Neutrophil (primary cell): ENCODE data around the gene USP8.

Experiments used
- H3K27ac ChIP-seq: fragments of 200-600 bp; sonication (generic); 2 replicates; pipeline ENCODE4 v1.5.1; 2016; ENCODE audit warnings: mild to moderate bottlenecking, moderate library complexity
- H3K27me3 ChIP-seq: fragments of 200-600 bp; sonication (generic); 2 replicates; pipeline ENCODE4 v1.6.0; 2016; ENCODE audit warnings: mild to moderate bottlenecking
- H3K36me3 ChIP-seq: fragments of 200-600 bp; sonication (generic); 2 replicates; pipeline ENCODE4 v1.5.1; 2017
- H3K4me1 ChIP-seq, 2 experiments: fragments of 200-600 bp in 1 of 2; sonication (generic) in 1 of 2; 1 replicate in 1 of 2; 2 replicates in 1 of 2; pipeline versions ENCODE4 v1.5.1 to v1.6.1; 2013 to 2016; ENCODE audit warnings: low read depth in 1 of 2, low read length in 1 of 2, mild to moderate bottlenecking in 1 of 2, moderate library complexity in 1 of 2; ENCODE audit not compliant: control insufficient read depth in 1 of 2, insufficient read depth in 1 of 2
- H3K4me3 ChIP-seq, 2 experiments: fragments of 200-600 bp in 1 of 2; sonication (generic) in 1 of 2; 1 replicate in 1 of 2; 2 replicates in 1 of 2; pipeline ENCODE4 v1.5.1; 2013 to 2016; ENCODE audit warnings: low read depth in 1 of 2, low read length in 1 of 2, mild to moderate bottlenecking in 1 of 2, moderate library complexity in 1 of 2
- H3K9me3 ChIP-seq: fragments of 200-600 bp; sonication (generic); 2 replicates; pipeline ENCODE4 v1.5.1; 2016
- TF ChIP-seq, protein P1 (sequence below): fragments of 200-600 bp; sonication (generic); IDR thresholded peaks from 2 replicates; pipeline ENCODE4 v1.5.1; 2016; ENCODE audit warnings: antibody characterized with exemption

The USP8 gene

DNA sequence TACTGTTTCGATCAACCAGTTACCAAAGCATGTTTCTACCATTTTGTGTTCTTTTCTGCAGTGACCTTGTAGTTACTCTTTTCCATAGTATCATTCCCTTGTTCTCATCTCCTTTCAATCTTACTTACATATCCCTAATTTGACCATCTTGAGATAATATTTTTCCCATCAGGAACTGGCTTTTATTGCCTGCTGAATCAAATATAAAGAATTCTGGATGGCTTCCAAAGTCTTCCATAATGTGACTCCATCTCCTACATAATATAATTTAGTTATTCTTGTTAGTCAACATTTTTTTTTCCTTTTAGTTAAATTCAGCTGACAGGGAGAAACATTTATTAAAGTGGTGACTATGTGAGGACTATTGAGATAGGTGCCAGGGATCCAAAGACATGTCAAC, 7.0 kb downstream of the USP8 start:
- no peak overlapping the region for H3K4me3 ChIP-seq
- no peaks in the 10 kb centered on the region for H3K4me1 ChIP-seq
- H3K36me3 ChIP-seq: peaks cover 29% of the 10 kb centered on the region
- no peak overlapping the region for H3K27ac ChIP-seq
- no peaks in the 10 kb centered on the region for H3K9me3 ChIP-seq
- no peaks in the 10 kb centered on the region for H3K27me3 ChIP-seq
- TF ChIP-seq, protein P1, sequence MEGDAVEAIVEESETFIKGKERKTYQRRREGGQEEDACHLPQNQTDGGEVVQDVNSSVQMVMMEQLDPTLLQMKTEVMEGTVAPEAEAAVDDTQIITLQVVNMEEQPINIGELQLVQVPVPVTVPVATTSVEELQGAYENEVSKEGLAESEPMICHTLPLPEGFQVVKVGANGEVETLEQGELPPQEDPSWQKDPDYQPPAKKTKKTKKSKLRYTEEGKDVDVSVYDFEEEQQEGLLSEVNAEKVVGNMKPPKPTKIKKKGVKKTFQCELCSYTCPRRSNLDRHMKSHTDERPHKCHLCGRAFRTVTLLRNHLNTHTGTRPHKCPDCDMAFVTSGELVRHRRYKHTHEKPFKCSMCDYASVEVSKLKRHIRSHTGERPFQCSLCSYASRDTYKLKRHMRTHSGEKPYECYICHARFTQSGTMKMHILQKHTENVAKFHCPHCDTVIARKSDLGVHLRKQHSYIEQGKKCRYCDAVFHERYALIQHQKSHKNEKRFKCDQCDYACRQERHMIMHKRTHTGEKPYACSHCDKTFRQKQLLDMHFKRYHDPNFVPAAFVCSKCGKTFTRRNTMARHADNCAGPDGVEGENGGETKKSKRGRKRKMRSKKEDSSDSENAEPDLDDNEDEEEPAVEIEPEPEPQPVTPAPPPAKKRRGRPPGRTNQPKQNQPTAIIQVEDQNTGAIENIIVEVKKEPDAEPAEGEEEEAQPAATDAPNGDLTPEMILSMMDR: no peak

DNA sequence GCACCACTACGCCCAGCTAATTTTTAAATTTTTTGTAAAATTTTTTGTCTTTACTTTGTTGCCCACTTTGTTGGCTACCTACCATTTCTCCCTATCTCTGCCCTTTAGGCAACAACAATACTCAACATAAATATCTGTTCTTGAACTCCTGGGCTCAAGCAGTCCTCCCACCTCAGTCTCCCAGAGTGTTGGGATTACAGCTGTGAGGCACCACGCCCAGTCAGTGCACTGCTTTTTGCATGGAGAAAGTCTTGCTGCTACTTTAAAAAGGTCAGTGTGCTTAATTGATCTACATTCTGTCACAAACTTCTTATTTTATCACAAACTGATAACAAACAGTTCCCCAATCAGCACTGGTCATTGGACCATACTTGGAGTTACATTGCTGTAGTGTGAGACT, 8.0 kb downstream of the USP8 start:
- Histone ChIP-seq H3K27ac (no peak overlapping the region), H3K9me3 (no peaks in the 10 kb centered on the region), H3K27me3 (no peaks in the 10 kb centered on the region), H3K4me3 (no peak overlapping the region), H3K4me1 (no peaks in the 10 kb centered on the region), H3K36me3 (peaks cover 27% of the 10 kb centered on the region)
- TF ChIP-seq, protein P1: no peak

DNA sequence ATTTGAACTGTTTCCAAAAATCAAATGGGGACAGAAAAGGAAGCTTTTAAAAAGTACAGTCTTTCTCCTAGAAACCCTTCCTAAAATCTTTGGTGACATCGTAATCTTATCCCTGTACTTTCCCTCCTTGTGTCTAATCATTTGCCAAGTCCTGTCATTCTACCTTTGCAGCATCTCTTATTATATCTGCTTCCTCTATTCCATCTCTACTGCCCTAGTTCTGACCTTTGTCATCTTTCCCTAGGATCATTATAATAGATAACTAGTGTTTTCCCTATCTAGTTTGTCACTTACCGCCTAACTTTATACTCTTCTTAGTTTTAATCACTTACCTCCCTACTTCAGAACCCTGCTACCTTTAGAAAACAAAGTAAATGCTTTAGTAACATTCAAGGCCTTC, 11.6 kb downstream of the USP8 start:
- TF ChIP-seq, protein P1: no peak
- Histone ChIP-seq H3K4me3 (no peak overlapping the region), H3K27ac (no peak overlapping the region), H3K4me1 (no peaks in the 10 kb centered on the region), H3K36me3 (peaks cover 43% of the 10 kb centered on the region), H3K27me3 (no peaks in the 10 kb centered on the region), H3K9me3 (no peaks in the 10 kb centered on the region)

DNA sequence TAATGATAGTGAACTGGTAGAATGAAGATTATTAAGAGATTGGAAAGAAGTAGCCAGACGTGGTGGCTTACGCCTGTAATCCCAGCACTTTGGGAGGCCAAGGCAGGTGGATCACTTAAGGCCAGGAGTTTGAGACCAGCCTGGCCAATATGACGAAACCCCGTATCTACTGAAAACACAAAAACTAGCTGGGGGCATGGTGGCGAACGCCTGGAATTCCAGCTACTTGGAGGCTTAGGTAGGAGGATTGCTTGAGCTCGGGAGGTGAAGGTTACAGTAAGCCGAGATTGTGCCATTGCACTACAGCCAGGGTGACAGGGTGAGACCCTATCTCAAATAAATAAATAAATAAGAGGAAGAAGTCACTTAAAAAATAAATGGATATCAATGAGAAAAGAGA, 14.0 kb downstream of the USP8 start:
- H3K4me3 ChIP-seq: no peak overlapping the region
- H3K27ac ChIP-seq: no peak overlapping the region
- H3K27me3 ChIP-seq: no peaks in the 10 kb centered on the region
- H3K36me3 ChIP-seq: peaks cover 53% of the 10 kb centered on the region
- TF ChIP-seq, protein P1: no peak
- no peaks in the 10 kb centered on the region for H3K9me3 ChIP-seq
- no peaks in the 10 kb centered on the region for H3K4me1 ChIP-seq

DNA sequence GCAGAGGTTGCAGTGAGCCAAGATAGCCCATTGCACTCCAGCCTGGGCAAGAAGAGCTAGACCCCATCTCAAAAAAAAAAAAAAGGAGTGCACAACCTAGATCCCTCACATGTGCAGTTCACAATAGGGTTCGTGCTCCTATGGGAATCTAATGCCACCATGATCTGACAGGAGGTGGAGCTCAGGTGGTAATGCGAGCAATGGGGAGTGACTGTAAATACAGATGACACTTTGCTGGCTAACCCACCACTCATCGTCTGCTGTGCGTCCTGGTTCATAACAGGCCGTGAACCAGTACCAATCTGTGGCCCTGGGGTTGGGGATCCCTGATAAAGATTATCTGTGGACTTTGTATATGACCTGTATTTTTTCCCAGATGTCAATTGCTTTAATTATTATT, 16.7 kb downstream of the USP8 start:
- Histone ChIP-seq H3K4me1 (no peaks in the 10 kb centered on the region), H3K27ac (no peak overlapping the region), H3K9me3 (no peaks in the 10 kb centered on the region), H3K27me3 (no peaks in the 10 kb centered on the region), H3K4me3 (no peak overlapping the region), H3K36me3 (peaks cover 60% of the 10 kb centered on the region)
- TF ChIP-seq, protein P1: no peak

DNA sequence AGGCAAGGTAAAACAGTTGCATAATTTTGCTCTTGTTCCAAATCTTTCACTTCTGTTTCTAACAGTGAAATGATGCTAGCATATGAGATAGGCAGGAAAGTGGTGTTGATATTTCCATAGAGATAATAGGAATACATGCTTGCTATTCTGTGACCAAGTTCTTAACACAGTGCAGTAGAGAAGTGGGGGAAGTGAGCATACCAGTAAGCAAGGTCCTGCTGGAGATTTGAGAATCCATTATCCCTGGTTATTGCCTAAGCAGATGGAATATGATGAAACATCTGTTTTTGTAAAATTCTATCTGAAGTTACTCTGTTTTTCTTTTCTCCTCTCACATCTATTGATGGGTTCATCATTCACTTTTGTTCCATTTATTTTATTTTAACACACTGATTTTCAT, 28.7 kb downstream of the USP8 start:
- no peak overlapping the region for H3K4me3 ChIP-seq
- peaks cover 73% of the 10 kb centered on the region for H3K36me3 ChIP-seq
- H3K4me1 ChIP-seq: peaks cover 9 to 10% of the 10 kb centered on the region in 2 experiments
- no peaks in the 10 kb centered on the region for H3K27me3 ChIP-seq
- no peaks in the 10 kb centered on the region for H3K9me3 ChIP-seq
- TF ChIP-seq, protein P1: no peak
- H3K27ac ChIP-seq: no peak overlapping the region
